ENCODE measurements around the gene ABHD12B. TPM values are rescaled to one million over a fixed set of nuclear protein-coding genes. Genes with fewer than 3 reads are reported as not detected.

ABHD12B gene
- total and polyA plus RNA-seq, 2 of the 13 experiments (the other 11 are each of a cell fraction or from before 2014, with no cell fraction given), result not detected

GRCh38 chr14:50834802-50835276 is 37.0 kb upstream of the ABHD12B start (continued):
- TF ChIP-seq USF2 (IDR thresholded peaks at IDR 0.05; ENCODE audit: low read depth, low read length) (no peak), USF2 (CRISPR knock-in tag; IDR thresholded peaks at IDR 0.05; ENCODE audit: borderline replicate concordance) (no peak), ATF6 (CRISPR knock-in tag; conservative IDR thresholded peaks at IDR 0.05) (no peak), ZNF280D (CRISPR knock-in tag; IDR thresholded peaks at IDR 0.05) (no peak), HDAC6 (IDR thresholded peaks at IDR 0.05; ENCODE audit: low read depth, low read length) (no peak), ZNF124 (CRISPR knock-in tag; IDR thresholded peaks at IDR 0.05) (no peak), RELA (CRISPR knock-in tag; IDR thresholded peaks at IDR 0.05) (no peak), TEF (CRISPR knock-in tag; IDR thresholded peaks at IDR 0.05) (no peak), NFYC (CRISPR knock-in tag; IDR thresholded peaks at IDR 0.05) (no peak), ZC3H13 (CRISPR knock-in tag; IDR thresholded peaks at IDR 0.05) (no peak), ZNF232 (CRISPR knock-in tag; IDR thresholded peaks at IDR 0.05; ENCODE audit: borderline replicate concordance) (peak; percentile 65; the same call in 1 of the 2 replicates), SKIL (CRISPR knock-in tag; IDR thresholded peaks at IDR 0.05; ENCODE audit: borderline replicate concordance) (peak; percentile 73; the same call in 1 of the 2 replicates), IRF2 (CRISPR knock-in tag; IDR thresholded peaks at IDR 0.05) (peak; percentile 34; the same call in 1 of the 2 replicates), ZBTB10 (CRISPR knock-in tag; IDR thresholded peaks at IDR 0.05; ENCODE audit: borderline replicate concordance) (no peak), REL (CRISPR knock-in tag; conservative IDR thresholded peaks at IDR 0.05) (no peak)
